CD1c-positive myeloid dendritic cell (primary cell): ENCODE data around the gene OXCT2.
"Not testable (repeated sequence)": the region's sequence is repeated elsewhere in the genome, so short reads cannot be mapped to it uniquely, and the experiment has no call there.

ENCODE experiments used
- DNase-seq: peaks from one replicate; pipeline ENCODE4 v3.0.0-alpha.2; 2016; ENCODE audit errors: extremely low spot score

The OXCT2 gene

DNA sequence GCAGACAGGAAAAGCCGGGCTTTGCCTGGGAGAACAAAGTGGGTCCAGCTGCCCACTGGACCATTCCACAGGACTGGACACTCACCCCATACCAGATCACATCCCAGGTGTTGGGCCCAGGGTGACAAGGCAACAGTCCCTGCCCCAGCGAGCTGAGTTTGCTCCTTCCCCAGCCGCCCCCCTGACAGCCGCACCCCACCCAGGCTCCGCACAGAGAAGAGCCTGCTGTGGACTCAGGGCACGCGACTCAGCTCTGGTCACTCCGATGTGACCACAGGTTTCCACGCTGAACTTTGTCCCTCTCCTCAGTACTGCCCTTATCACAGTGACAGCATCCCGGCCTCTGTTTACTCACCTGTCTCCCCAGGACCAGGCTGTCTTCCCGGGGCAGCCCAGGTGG lies 16.3 kb upstream of the OXCT2 start:
- no peak for DNase-seq

DNA sequence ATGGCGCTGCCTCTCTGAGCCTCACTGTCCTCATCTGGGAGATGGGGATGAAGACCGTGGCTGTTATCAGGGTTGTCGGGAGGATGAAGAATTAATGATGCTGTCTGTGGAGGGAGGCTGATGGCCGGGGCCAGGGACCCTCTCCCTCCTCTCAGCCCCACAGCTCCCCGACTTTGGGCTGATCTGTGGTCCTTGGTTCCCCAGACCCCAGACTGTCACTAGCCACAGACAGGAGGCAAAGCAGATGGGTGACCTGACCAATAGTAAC lies 15.9 kb upstream of the OXCT2 start:
- not testable (repeated sequence) for DNase-seq

DNA sequence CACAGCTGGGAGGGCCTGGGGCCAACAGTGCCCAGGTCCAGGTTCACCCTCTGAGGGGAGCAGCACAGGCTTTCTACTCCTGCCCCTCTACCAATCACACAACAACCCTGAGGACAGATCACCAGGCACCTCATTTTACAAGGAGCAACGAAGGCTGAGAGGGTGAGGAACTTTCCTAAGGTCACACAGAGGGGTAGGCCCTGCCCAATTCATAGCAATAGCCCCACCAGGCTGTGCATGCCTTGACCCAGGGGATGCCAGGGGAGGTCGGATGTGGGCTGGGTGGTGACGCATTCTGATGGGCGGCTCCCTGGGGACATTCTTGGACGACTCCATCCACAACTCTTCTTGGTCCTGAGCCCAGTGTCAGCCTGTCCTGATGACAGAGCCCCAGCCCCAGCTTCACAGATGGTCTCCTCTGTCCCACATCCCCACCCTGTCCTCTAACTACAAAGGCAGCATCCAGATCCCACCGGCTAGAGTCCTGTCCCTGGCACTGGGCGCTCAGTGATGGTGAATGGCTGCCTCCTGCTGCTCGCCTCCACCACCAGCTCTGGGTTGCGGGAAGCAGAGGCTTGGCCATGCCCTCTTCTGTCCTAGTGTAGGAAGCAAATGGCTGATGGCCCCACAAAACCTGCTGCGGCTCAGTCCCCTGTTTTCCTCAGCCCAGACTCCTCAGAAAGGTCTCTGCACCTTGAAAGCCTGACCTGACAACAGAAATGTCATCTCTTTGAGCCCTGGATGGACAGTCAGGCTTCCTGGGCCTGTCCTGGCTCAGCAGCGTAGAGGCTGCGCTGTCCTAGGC lies 15.4 kb upstream of the OXCT2 start:
- not testable (repeated sequence) for DNase-seq

DNA sequence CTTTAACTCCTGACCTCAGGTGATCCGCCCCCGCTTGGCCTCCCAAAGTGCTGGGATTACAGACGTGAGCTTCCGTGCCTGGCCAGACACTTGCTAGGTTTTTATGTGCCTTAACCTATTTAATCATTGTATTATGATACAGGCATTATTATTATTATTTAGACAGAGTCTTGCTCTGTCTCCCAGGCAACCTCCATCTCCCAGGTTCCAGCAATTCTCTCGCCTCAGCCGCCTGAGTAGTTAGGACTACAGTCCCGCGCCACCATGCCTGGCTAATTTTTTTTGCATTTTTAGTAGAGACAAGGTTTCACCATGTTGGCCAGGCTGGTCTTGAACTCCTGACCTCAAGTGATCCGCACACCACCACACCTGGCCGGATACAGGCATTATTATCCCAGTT lies 11.5 kb upstream of the OXCT2 start:
- DNase-seq = not testable (repeated sequence)

DNA sequence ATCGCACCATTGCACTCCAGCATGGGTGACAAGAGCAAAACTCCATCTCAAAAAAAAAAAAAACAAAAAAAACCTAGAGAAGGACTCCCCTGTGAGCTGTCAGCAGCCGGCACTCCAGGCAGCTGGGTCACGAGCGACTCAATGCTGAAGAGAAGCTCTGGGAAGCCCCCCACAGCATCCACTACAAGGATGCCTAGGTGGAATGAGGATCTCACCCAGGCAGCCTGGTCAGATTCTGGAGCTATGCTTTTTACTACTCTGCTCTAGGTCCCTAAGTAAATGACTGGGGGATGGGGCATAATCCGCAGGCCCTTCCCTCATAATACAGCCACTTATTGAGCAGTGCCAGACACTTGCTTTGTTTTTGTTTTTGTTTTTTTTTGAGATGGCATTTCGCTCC lies 11.0 kb upstream of the OXCT2 start:
- DNase-seq = no peak

DNA sequence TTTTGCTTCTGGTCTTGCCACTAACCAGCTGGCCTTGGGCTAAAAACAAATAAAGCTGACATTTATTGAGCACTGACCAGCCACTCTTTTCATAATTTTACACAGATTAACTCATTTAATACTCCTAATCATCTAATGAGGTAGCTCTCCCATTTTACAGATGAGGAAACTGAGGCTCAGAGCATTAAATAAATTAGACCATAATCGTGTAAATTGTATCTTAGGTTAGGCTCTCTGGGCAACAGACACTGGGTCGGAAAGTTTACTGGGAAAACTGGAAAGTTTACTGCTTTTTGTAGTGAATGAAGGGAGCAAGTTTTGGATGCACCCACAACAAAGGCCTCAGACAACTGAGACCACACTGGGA lies 10.2 kb upstream of the OXCT2 start:
- DNase-seq = no peak

DNA sequence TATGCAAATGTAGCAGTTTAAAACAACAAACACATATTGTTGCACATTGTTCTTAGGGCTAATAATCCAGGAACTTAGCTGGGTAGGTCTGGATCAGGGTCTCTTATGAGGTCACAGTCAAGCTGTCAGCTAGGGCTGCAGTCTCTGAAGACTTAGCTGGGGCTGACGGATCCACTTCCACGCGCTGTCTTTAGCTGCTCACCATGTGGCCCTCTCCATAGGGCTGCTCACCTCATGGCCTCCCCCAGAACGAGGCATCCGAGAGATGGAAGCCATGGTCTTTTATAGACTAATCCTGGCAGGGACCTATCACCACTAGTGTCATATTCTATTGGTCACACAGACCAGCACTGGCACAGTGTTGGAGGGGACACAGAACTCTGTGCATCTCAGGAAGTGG lies 8.7 kb upstream of the OXCT2 start:
- DNase-seq = no peak

DNA sequence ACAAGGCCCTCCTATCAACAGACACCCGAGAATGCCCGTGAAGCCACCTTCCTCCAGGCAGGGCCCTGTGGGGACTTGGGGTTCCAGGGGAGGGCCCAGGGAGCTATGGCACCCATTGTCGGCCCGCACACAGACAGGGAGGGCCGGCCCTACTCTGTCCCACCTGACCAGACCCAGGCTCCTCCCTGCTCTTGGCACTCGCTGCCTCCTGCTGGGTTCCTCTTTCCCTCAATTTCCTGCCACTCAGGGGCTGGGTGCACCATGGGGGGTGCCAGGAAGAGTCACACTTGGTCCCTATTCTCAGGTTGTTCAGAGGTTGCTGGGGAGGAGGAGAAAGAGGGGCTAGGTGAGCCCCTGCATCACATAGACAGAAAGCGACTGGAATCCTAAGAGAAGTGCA lies 8.0 kb upstream of the OXCT2 start:
- no peak for DNase-seq

DNA sequence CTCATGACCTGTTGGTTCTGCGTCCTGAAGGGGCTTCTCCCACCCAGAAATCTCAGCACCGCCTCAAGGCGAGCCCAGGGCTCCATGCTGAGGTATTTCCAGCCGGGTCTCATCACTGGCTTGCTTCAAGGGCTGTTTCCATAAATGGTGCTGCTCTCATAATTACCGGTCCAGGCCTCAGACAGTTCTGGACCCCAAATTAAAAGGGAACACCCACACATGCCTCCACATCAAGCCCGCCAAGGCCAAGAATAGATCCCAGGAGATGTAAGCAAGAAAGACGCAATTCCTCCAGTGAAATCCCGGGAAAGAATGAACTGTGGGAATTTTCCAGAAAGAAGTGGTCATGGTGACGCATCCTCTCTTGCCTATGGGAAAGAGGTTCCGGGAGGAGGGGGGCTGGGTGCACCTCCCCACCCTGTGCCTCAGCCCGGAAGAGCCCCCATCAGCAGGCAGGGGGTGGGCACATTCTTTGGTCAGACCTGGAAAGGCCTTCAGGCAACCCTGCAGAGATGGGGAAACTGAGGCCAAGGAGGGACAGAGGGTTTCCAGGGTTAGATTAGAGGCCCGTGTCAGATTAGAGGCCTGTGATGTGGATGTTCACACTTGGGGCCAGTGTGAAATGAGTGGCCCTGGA lies 7.4 kb upstream of the OXCT2 start:
- not testable (repeated sequence) for DNase-seq

DNA sequence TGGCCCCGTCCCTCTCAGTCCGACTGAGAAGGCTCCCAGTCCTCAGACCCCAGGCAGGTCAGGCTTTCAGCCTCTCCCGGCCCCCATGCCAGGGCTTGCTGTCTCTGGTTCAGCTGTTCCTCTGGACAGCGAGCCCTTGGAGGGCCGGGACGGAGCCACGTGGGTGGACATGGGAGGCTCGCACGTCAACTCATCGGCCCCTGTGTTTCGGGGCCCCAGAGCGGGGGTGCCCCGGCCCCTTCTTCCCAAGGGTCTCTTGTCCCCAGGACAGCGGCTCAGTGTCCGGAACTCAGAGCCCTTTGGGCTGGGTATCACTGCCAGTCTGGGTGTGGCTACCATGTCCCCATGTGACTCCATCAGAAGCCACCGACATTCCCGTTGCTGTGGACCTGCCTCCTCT lies 6.7 kb upstream of the OXCT2 start:
- DNase-seq = not testable (repeated sequence)

DNA sequence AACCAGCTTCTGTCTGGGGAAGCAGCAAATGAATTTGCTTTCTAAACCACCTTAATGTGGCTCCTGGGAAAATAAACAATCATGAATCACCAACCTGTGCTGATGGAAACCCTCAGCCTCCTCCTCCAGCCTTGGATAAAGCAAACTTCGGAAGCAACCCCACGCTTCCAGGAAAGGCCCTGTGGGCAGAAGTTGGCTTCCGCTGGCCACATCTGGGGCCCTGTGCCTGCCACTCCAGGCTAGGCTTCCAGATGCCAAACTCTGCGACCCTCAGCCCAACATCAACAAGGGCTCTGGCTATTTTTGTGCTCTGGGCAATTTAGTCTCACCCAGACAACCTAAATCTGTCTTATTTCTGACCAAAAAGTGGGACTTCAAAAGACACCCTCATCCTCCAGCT lies 6.2 kb upstream of the OXCT2 start:
- no peak for DNase-seq

DNA sequence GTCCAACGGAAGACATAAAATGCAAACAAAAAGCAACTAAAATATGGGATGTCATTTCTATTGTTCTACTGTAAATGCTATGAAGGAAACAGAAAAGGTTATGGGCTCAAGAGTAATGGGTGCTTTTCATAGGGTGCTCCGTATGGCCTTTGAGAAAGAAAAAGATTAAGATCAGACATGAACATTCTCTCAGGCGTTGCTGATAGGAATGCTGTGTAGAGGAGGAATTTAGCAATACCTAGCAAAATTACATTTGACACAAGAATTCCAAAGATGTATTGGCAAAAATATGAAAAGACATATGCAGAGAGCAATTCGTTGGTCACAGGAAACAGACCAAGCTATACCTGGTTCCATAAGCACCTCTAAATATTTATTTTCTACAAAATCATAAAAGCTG lies 5.7 kb upstream of the OXCT2 start:
- DNase-seq = no peak

DNA sequence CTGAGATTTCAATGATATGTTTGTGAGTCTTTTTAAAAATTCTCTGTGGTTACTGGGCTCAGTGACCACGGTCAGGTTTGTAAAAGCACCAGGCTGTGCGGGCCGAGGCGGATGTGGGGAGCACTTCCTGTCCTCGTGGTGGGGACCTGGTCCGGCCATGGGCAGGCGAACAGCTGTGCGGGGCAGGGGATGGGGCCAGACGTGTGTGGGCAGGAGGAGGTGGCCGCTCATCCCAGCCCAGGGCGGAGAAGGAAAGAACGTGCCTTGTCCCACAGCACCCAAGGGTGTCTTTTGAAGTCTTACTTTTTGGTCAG lies 5.2 kb upstream of the OXCT2 start:
- DNase-seq = no peak

DNA sequence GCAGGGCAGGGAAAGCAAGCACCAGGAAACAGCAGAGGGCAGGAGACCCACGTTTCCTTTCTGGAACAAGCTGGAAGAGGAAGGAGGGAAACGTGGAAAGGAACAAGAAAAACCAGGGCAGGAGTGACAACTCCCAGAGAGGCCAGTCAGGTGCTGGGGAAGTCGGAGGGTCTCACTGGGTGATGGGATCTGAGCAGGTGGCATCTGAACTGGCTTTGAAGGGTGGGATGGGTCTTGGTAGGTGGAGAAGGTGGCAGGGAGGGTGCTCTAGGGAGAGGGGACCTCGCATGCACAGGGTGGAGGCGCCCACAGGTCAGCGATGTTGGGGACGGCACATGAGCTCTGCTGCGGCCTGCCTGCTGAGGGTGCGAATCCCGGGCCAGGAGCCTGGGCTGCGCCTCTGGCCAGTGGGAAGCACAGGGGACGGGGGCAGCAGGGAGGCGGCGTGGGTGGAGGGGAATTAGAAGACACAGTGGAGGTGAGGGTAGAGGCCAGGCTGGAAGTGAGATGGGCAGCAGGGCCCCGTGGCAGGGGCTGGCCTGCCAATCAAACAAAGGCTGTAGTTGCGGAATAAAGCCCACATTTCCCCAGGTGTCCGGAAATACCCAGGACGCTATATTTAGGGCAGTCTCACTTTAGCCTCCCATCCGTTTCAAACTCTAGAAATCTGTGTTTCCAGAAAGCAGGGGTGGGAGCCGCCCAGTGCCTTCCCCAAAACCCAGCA lies 4.7 kb upstream of the OXCT2 start:
- DNase-seq = not testable (repeated sequence)

DNA sequence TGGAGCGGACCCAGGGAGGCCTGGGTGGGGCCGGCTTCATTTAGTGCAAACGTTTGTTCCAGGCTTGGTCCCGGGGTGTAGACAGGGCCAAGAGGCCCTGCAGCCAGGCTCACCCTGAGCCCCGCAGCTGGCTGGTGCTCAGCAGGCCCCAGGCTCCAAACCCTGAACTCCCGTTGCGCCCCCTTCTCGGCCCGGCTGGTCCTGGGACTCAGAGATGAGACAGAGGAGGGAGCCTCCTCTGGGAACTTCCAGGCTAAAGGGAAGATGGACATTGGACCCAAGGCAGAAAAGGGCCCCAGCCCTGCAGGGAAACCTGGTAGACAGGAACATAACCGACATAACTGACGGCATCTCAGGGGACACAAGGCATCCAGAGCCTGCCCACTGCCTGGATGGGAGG lies 4.0 kb upstream of the OXCT2 start:
- not testable (repeated sequence) for DNase-seq

DNA sequence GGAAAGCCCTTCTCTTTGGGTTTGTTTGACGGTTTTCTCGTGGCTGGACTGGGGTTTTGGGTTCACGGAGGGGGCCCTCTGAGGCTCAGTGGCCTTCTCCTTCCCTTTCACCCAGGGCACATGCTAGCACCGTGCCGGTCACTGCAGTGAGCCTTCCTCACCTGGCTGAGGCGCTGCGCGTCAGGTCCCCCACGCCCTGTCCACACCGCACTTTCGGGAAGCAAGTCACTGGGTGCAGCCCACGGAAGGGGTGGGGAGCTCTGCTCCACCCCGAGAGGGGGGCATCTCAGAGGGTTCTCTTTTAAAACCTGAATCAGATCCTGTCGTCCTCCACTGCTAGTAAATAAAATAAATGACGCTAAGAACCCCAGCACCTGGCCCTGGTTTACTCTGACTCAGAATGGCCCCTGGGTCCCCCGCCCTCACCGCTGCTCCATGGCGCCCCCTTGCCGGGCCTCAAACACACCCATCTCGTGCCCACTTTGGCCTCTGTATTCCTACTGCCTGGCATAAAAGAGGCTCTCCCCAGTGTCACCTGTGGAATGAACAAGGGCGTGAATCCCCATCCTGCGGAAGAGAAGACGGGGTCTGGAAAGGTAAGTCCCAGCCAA lies 2.3 kb upstream of the OXCT2 start:
- DNase-seq = not testable (repeated sequence)

DNA sequence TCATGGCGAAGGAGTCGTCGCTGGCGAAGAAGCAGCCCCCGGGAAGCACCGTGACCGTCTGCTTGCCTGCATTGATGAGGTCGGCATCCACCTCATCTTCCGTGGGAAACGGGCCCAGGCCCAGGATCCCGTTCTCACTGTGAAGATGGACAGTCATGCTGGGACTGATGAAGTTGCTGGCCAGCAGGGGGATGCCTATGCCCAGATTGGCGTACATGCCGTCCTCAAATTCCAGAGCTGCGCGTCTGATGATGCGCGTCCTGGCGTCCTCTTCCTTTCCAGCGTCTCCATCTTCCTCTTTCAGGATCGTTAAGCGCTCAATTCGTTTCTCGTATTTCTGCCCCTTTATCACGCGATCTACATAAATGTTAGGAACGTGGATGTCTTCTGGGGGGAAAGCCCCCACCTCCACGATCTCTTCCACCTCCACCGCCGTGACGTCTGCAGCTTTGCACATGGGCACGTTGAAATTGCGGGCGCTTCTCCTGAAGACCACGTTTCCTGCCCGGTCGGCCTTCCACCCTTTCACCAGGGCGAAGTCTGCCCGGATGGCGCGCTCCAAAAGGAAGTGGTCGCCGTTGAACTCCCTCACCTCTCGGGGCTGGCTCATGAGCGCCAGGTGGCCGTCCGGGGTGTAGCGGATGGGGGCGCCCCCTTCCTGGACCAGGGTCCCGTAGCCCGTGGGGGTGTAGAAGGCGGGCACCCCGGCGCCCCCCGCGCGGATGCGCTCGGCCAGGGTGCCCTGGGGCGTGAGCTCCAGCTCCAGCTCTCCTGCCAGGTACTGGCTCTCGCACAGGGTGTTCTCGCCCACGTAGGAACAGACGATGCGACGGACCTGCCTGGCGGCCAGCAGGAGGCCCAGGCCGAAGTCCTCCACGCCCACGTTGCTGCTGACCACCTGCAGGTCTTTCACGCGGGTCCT lies 787 bp downstream of the OXCT2 start:
- peak; percentile 69 for DNase-seq

DNA sequence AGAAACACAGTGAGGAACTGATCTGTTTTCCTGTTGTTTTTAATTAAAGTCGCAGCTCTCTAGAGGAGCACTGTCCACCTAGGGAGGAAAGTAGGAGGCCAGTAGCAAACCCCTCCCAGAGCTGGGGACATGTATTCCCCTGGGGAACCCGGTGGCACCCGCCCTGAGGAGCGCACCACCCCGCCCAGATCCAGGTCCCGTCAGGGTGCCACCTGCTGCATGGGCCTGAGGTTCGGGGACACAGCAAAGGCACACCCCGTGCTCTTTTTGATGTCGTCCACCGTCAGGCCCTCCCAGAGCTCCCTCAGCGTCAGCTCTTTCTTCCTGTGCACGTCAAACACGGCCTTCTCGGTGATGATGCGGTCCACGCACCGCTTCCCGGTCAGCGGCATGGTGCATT lies 1.6 kb downstream of the OXCT2 start:
- not testable (repeated sequence) for DNase-seq

DNA sequence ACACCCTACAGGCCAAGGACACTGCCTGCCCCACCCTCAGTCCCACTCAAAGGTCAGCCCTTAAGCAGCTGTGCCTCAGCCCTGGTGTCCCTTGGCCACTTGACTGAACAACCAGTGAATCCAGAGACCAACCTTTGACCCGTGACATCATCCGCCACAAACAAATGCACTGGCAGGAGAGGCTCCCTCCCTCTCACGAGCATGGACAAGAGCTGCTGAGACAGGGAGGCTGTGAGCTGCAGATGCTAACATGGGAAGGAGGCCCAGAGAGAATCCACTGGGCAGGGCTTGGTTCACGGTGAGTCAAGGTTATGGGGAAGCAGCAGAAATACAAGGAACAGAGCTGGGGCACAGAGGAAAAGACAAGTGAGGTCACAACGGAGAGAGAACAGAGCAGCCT lies 4.7 kb downstream of the OXCT2 start:
- DNase-seq = not testable (repeated sequence)

DNA sequence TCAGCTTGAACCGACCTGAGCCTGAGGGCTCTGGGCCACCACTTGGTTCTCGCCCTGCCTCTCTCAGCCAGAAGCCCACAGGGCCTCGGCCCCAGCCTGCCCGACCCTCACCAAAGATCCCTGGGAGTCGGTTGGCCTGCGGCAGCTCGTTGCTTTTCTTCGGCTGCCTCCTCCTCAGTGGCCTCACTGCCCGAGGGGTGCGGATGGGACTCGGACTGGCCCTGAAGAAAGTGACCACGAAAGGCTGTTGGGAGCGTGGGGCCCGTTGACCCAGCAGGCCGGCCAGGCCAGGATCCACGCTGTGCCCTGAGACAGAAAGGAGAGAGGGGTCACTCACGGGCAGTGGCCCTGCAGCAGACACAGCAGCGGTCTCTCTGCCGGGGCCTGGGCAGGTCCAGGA lies 6.6 kb downstream of the OXCT2 start:
- DNase-seq = not testable (repeated sequence)

DNA sequence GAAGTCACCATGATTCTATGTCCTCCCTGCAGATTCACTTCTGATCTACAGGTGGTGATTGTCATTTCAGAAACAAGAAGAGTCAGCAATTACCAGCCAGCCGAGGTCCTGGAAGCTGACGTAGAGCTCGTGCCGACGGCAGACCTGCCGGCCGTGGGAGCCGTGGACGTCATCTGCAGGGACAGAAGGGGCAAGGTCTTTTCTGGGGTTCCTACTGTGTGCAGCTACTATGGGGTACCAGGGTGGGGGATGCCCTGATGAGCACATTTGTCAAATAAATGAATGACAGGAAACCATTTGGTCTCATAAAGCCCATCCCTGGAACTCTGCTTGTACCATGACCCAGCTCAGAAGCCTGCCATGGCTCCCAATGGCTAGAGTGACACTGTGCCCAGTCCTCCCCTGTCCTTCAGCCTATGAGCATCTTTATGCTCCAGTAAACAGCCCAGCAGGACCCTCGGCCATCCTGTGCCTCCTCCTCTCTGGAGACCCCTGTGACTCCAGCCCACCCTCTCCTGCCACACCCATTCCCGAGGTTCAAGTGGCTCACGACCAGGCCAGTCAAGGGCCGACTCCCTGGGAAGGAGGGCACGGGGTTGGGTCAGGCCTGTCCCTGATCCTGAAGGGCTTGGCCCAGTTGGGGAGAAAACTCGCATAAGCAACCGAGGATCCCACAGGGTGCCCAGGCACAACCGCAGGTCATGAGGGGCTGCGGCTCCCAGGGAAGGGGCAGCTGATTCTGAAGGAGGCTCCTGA lies 7.4 kb downstream of the OXCT2 start:
- DNase-seq = not testable (repeated sequence)
